Large intestine (tissue), 3 donors: ENCODE results near the gene MAD1L1. TPM values are rescaled to one million over a fixed set of nuclear protein-coding genes. Genes with fewer than 3 reads are reported as not detected.
"Not testable (repeated sequence)": the region's sequence is repeated elsewhere in the genome, so short reads cannot be mapped to it uniquely, and the experiment has no call there.

Source experiments
- DNase-seq, 2 donors: peaks; one replicate each; pipeline versions ENCODE4 v3.0.0 to v3.0.0-alpha.2; 2013
- H3K27ac ChIP-seq: one replicate; pipeline ENCODE4 v1.5.1; 2013; ENCODE audit warnings: low read length
- H3K27me3 ChIP-seq: 2 replicates; pipeline ENCODE4 v1.6.1; 2013; ENCODE audit warnings: low read length; ENCODE audit not compliant: control insufficient read depth, insufficient read depth
- H3K36me3 ChIP-seq: 2 replicates; pipeline ENCODE4 v1.6.1; 2013; ENCODE audit warnings: low read length; ENCODE audit not compliant: control insufficient read depth, insufficient read depth
- H3K4me1 ChIP-seq: one replicate; pipeline ENCODE4 v1.6.1; 2013; ENCODE audit warnings: low read length; ENCODE audit not compliant: control insufficient read depth, insufficient read depth
- H3K4me3 ChIP-seq: one replicate; pipeline ENCODE4 v1.5.1; 2013; ENCODE audit warnings: low read length
- H3K9me3 ChIP-seq: one replicate; pipeline ENCODE4 v1.6.1; 2013; ENCODE audit warnings: mild to moderate bottlenecking, low read depth, low read length, moderate library complexity; ENCODE audit not compliant: control insufficient read depth
- WGBS: methylation state at CpG from one replicate; pipeline ENCODE4 v1.1.5; 2013; ENCODE audit warnings: low lambda C conversion rate; ENCODE audit not compliant: insufficient coverage; 5-methylcytosine and 5-hydroxymethylcytosine counted together
- polyA plus RNA-seq: library from polyadenylated mRNA; unstranded; fragments of 120-200 nt; gene quantifications from one replicate; pipeline ENCODE4 v1.2.1, GENCODE V29; 2013

The MAD1L1 gene
- polyA plus RNA-seq, 1 donor, result 15.1 TPM

DNA sequence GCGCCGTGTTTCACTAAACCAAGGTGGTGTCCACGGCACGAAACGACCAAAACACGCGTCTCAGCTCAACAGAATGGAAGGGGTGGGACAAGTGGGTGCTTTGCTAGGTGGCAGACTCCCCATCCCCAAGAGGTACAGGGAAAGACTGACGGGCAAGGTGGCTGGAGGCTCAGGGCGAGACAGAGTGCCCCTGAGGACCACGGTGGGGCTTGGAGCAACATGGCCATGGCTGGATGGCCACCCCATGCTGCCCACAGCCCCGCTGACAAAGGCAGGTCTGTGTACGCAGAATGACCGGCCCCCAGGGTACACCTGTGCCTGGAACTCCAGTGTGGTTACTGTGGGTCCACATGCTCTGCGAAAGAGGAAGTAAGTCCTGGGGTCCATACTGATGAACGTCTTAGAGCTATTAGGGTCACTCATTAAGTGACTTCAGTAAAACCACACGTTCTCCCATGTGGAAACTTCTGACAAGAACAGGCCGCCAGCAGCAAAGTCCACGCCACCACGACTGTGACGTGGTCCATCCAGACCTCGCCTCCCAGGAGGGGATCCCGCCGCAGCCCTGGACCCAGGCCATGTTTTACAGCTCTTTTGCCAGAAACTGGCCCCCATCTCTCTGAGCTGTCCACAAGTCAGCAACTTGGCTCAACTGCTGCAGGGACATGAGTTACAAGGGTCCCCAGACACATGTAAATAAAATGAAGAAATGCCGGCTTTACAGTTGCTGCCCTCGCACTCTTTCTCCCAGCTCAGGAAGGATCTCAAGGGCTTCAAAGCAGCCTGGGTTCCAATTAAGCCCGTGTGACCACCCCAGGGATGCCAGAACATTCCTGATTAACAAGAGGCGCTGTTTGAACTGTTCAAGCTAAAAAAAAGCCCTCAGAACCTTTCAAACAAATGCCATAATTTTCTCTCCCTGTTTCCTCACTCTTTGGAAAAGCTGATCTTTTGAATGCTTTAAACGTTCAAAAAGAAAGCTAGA, 66.8 kb downstream of the MAD1L1 start:
- Histone ChIP-seq H3K4me3 (no peak overlapping the region), H3K36me3 (no peaks in the 10 kb centered on the region), H3K27me3 (no peaks in the 10 kb centered on the region), H3K27ac (no peak overlapping the region), H3K4me1 (peaks cover 12% of the 10 kb centered on the region), H3K9me3 (peaks cover 7% of the 10 kb centered on the region)
- no peak for DNase-seq
- 94% methylated on average over 6 of the region's 28 CpGs for WGBS

DNA sequence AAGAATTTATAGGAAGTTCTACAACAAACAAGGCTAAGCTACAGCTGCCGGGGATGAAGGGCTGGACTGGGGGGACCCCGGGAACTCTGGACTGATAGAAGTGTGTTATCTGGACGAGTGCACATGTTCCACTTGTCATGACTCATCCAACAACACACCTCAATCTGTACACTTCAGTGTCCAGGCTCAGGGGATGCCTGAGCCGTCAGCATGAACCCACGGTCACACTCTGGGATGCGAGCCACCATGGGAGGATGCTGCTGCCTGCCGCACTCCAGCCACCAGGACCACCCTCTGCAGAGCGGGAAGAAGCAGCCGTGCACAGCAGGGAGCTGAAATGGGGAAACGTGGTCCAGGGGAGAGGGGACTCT, 67.5 kb downstream of the MAD1L1 start:
- H3K4me3 ChIP-seq, result no peak overlapping the region
- WGBS, result 33% methylated on average over 1 of the region's 10 CpGs
- no peak overlapping the region for H3K27ac ChIP-seq
- no peaks in the 10 kb centered on the region for H3K36me3 ChIP-seq
- H3K9me3 ChIP-seq, result peaks cover 7% of the 10 kb centered on the region
- H3K27me3 ChIP-seq, result no peaks in the 10 kb centered on the region
- DNase-seq, result peak in 1 of 2 donors; percentile 37
- H3K4me1 ChIP-seq, result peaks cover 12% of the 10 kb centered on the region

DNA sequence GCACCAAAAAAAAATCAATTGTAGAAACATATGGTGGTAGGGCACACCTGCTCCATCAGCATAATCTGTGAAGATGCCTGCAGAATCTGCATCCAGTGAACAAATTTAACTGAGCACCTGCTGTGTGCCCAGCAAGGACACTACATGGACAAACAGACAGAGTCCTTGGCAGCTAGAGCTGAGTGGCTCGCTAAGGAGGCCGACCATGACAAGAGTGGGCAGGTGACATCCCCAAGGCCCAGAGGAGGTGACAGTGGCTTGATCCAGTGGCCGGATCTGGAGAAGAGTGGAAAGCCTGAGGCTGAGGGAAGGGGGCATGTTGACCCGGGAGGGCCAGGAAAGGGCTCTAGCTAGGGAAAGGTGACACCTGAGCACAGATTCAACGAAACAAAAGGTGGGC, 68.1 kb downstream of the MAD1L1 start:
- WGBS, result no CpG with 5 or more reads among the region's 5 CpGs
- peaks cover 7% of the 10 kb centered on the region for H3K9me3 ChIP-seq
- DNase-seq, result no peak

DNA sequence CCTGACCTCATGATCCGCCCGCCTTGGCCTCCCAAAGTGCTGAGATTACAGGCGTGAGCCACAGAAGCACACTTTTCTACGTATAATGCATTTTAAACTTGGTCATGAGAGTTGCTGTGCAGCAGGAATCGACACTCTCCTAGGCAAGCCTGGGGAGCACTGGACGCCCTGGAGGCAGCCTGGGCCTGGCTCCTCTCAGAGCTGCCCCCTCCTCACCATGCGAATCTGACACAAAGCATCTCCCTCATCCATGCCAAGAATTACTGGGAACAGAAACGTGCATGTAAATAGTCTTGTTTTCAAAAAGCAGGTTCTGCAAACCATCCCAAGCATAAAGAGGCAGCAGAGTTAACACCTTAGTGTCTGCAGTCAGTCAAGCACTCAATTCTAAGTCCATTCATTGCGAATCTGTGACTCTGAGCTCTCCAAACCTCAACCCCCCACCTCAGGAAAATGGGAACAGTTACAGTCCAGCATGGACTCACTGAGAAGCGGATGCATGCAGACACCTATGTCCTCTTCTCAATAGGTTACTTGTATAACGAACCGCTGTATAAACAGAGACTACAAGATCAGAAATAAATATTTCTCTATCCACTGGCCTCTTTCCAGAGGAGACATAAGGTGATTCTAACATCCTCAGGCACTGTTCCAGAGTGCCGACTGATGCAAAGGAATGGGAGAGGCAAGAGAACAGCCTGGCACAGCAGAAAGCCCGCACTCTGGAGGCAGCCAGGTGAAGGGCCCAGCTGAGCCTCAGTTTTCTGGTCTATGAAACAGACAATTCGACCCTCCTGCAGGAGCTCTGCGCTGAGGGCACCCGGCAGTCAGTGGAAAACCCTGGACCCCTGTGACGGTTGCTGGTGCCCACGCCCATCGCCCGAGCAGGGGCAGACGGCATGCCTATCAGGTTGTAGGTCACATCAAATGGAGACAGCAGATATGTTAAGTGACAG, 68.9 kb downstream of the MAD1L1 start:
- Histone ChIP-seq H3K9me3 (peaks cover 7% of the 10 kb centered on the region), H3K27me3 (no peaks in the 10 kb centered on the region), H3K27ac (no peak overlapping the region), H3K4me1 (peaks cover 11% of the 10 kb centered on the region), H3K4me3 (no peak overlapping the region), H3K36me3 (no peaks in the 10 kb centered on the region)
- no peak for DNase-seq
- WGBS, result 80% methylated on average over 2 of the region's 22 CpGs

More for the DNA sequence above, 68.1 kb downstream of the MAD1L1 start:
- Histone ChIP-seq H3K4me1 (peaks cover 12% of the 10 kb centered on the region), H3K27me3 (no peaks in the 10 kb centered on the region), H3K27ac (no peak overlapping the region), H3K4me3 (no peak overlapping the region), H3K36me3 (no peaks in the 10 kb centered on the region)

DNA sequence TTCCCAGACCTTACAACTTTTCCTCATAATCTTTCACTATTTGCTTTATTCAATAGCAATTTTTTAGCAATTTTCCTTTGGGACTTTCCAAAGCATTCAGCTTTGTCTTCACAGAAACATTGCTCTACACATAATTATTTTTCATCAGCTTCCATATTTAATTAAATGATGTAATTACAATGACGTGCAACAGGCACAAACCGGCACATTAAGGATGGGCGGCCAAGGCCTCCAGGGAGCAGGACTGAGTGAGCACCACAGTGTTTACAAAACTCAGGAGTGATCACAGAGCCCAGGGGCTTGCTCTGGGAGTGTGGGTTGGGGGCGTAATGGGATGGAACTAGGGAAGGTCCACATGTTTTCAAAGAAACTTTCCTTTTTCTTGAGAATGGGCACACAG, 69.8 kb downstream of the MAD1L1 start:
- Histone ChIP-seq H3K36me3 (no peaks in the 10 kb centered on the region), H3K4me3 (no peak overlapping the region), H3K9me3 (peaks cover 7% of the 10 kb centered on the region), H3K27ac (no peak overlapping the region), H3K4me1 (peaks cover 11% of the 10 kb centered on the region), H3K27me3 (no peaks in the 10 kb centered on the region)
- DNase-seq, result no peak
- no CpG with 5 or more reads among the region's 4 CpGs for WGBS

DNA sequence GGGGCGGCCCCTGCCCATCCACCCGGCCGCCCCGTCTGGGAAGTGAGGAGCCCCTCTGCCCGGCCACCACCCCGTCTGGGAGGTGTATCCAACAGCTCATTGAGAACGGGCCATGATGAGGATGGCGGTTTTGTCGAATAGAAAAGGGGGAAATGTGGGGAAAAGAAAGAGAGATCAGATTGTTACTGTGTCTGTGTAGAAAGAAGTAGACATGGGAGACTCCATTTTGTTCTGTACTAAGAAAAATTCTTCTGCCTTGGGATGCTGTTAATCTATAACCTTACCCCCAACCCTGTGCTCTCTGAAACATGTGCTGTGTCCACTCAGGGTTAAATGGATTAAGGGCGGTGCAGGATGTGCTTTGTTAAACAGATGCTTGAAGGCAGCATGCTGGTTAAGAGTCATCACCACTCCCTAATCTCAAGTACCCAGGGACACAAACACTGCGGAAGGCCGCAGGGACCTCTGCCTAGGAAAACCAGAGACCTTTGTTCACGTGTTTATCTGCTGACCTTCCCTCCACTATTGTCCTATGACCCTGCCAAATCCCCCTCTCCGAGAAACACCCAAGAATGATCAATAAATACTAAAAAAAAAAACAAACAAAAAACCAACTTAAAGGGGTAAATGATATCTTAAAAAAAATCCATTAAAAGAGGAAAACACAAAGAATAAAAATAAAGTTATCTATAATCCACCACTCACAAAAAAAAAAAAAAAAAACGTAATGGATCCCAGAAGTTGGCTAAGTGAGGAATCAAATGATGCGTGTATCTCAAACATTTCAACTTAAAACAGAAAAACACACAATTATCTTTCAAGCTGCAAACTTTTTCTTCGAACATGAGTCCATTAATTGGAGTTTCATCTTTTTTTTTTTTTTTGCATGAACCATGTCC, 70.5 kb downstream of the MAD1L1 start:
- not testable (repeated sequence) for DNase-seq, H3K27ac ChIP-seq, H3K36me3 ChIP-seq, H3K4me3 ChIP-seq, H3K27me3 ChIP-seq, H3K9me3 ChIP-seq
- H3K4me1 ChIP-seq, result peaks cover 18% of the 10 kb centered on the region
- WGBS, result 100% methylated on average over 1 of the region's 17 CpGs

DNA sequence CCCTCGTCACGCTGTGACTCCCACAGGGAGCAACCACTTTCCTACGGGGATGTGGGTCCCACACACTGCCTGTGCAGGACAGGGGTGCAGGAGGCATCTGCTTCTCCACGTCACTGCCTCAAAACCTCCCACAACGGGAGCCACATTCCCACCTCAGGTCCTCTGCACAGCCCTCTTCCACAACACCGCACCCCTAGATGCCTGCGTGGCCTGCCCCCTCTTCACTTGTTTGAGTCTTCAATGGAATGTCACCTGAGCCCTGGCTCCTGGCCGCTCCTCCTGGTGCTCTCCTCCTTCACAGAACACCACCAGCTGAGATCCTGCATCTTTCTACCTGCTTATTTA, 73.6 kb downstream of the MAD1L1 start:
- Histone ChIP-seq H3K4me1 (peaks cover 15% of the 10 kb centered on the region), H3K9me3 (peaks cover 7% of the 10 kb centered on the region), H3K27me3 (no peaks in the 10 kb centered on the region), H3K36me3 (no peaks in the 10 kb centered on the region), H3K4me3 (no peak overlapping the region), H3K27ac (no peak overlapping the region)
- no peak for DNase-seq
- WGBS, result no CpG with 5 or more reads among the region's 8 CpGs

DNA sequence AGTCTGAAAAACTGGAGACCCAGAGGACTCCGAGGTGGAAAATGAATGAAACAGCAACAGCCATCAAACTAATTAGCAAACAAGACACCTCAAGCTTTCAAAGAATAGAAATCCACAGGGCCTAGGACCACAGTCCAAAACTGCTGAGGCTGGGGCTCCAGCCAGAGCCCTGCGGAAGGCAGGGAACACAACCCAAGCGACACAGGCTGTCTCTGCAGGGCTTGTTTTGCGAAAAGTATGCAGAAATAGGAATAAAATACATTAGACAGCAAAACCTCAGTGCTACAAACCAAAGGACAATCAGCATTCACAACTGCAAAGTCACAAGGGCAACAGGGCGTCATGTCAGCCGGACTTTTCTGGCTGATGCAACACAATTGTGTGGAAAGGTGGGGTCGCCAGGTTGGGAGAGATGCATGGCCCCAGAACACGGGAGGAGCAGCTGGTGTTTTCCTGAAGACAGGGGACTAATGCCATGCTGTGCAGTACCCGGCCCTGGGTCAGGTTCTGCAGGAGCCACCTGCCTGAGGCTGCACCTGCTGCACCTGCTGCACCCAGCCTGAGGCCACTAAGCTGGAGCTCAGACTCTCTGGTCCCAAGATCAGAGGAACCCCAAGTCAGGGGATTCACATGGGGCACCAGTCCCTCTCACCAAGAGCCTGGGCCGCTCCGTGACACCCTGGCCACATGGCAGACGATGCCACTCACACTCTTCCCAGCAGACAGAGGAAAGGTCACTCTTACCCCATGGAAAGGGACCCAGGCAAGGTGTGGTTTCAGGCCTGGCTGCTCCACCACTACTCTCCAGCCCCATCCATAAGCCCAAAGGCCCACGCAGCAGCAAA, 74.2 kb downstream of the MAD1L1 start:
- no CpG with 5 or more reads among the region's 13 CpGs for WGBS
- Histone ChIP-seq H3K27ac (peak overlapping the region; percentile 32), H3K27me3 (no peaks in the 10 kb centered on the region), H3K9me3 (peaks cover 7% of the 10 kb centered on the region), H3K4me3 (no peak overlapping the region), H3K4me1 (peaks cover 15% of the 10 kb centered on the region), H3K36me3 (no peaks in the 10 kb centered on the region)
- no peak for DNase-seq

DNA sequence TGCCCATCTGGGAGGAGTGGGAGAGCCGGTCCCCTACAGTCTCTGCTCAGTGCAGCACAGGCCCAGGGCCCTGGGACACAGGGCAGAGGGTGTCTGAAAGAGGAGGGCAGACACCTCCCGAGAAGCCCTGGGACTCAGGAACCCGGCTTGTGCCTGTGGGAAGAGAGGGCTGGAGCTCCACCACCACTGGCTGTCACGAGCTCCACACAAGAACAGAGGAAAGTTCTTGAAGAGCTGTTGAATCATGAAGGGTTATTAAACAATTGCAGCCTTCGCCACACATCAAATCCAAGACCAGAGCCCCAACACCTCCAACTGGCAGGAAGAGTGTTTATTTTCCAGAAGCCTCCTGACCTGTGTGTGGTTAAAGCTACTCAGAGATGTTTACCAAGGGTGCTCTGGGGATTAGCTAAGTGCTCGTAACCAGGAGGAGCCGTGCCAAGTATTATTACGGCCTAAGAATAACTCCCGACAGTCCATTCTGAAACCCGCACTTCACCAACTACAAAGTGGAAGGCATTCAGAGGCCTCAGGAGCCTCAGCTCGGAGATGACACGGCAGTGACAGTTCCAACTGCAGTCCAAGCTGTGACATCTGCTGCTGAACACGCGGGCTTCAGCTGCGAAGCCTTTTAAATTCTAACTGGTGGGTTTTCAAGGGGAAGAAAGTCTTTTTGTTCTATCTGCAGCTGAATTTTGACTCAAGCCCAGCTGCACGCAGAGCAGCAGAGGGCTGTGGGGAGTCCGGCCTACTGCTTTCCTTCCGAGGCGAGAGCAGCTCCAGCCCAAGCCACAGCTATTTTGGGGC, 75.1 kb downstream of the MAD1L1 start:
- H3K4me1 ChIP-seq, result peaks cover 15% of the 10 kb centered on the region
- H3K27me3 ChIP-seq, result no peaks in the 10 kb centered on the region
- H3K4me3 ChIP-seq, result no peak overlapping the region
- H3K27ac ChIP-seq, result peak overlapping the region; percentile 32
- H3K9me3 ChIP-seq, result peaks cover 7% of the 10 kb centered on the region
- peak in 1 of 2 donors; percentile 62 for DNase-seq
- H3K36me3 ChIP-seq, result no peaks in the 10 kb centered on the region
- WGBS, result no CpG with 5 or more reads among the region's 19 CpGs
